ENCODE data around the gene PRPH.
A peak's percentile ranks its signal among the peaks of the same experiment; 100 is the strongest.
"Not testable (repeated sequence)": the region's sequence is repeated elsewhere in the genome, so short reads cannot be mapped to it uniquely, and the experiment has no call there.

The PRPH gene

DNA sequence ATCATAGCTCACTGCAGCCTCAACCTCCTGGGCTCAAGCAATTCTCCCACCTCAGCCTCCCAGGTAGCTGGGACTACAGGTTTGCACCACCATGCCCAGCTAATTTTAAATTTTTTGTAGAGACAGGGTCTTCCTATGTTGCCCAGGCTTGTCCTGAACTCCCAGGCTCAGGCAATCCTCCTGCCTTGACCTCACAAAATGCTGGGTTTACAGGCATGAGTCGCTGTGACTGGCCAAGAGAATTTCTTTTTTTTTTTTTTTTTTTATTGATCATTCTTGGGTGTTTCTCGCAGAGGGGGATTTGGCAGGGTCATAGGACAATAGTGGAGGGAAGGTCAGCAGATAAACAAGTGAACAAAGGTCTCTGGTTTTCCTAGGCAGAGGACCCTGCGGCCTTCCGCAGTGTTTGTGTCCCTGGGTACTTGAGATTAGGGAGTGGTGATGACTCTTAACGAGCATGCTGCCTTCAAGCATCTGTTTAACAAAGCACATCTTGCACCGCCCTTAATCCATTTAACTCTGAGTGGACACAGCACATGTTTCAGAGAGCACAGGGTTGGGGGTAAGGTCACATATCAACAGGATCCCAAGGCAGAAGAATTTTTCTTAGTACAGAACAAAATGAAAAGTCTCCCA, 12.1 kb upstream of the PRPH start:
- peaks cover 61% of the 10 kb centered on the region for H3K27me3 Mint-ChIP-seq
- not testable (repeated sequence) for ATAC-seq (replicated peaks; ENCODE audit: extremely low read depth, poor library complexity, severe bottlenecking); H3K4me3 Mint-ChIP-seq; DNase-seq (ENCODE audit: low spot score in 2 of 2); H3K27ac Mint-ChIP-seq (ENCODE audit: low read depth); H3K4me1 Mint-ChIP-seq; H3K9me3 Mint-ChIP-seq; H3K36me3 Mint-ChIP-seq (ENCODE audit: insufficient read depth)

DNA sequence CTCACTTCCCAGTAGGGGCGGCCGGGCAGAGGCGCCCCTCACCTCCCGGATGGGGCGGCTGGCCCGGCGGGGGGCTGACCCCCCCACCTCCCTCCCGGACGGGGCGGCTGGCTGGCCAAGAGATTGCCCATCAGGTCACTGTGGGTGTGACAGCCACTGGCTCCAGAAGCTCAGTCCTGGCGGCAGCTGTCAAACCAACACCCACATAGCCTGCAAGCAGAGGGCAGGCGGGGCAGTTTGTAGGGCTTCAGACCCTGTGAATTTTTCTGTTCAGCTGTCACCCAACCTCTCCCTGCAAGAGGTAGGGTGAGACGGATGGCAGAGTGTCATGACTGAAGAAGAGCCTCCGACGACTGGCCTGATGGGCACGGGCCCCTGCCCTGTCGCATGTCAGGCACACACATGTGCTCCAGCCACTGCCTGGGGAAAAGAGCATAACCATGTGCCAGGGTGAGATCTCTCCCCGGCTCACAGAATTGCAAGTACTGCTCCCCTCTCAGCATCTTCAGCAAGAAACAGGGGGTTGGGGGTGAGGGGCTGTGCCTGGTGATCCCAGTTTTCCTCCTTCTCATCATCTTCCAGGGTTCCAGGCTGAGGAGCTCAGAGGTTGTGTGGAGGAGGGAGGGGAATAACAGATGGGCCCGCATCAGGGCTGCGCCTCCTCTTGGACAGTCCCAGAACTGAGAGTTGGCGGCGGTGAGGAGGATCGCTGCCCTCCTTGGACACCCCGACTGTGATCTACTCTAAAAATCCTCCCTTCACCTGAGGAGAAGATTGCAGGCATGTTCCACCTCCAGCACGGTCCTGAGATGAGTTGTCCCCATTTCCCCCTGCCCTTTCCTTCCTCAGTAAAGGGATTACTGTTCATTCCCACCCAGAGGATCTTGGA, 11.2 kb upstream of the PRPH start:
- Mint-ChIP-seq H3K9me3 (no peaks in the 10 kb centered on the region), H3K27ac (ENCODE audit: low read depth) (no peak overlapping the region), H3K27me3 (peaks cover 70% of the 10 kb centered on the region), H3K36me3 (ENCODE audit: insufficient read depth) (peaks cover 6% of the 10 kb centered on the region), H3K4me3 (no peak overlapping the region), H3K4me1 (no peaks in the 10 kb centered on the region)
- DNase-seq (ENCODE audit: low spot score in 2 of 2) = no peak
- no peak for ATAC-seq (replicated peaks; ENCODE audit: extremely low read depth, poor library complexity, severe bottlenecking)

DNA sequence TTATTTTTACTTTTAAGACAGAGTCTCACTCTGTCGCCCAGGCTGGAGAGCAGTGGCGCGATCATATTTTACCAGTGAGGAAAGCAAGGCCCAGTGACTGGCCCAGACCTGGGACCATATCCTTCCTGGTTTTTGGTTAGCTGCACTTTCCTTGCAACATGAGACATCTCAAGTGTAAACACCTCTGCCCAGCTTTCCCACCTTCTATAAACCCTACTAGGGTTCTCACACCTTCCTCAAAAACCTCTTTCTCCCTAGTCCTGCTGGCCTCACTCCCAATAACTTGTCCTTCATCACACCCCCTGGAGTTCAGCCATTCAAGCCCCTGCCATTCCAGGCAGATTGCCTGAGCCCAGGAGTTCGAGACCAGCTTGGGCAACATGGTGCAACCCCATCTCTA, 10.3 kb upstream of the PRPH start:
- peaks cover 3% of the 10 kb centered on the region for H3K36me3 Mint-ChIP-seq (ENCODE audit: insufficient read depth)
- H3K27me3 Mint-ChIP-seq = peaks cover 65% of the 10 kb centered on the region
- H3K27ac Mint-ChIP-seq (ENCODE audit: low read depth) = no peak overlapping the region
- H3K9me3 Mint-ChIP-seq = no peaks in the 10 kb centered on the region
- ATAC-seq (replicated peaks; ENCODE audit: extremely low read depth, poor library complexity, severe bottlenecking) = no peak
- H3K4me3 Mint-ChIP-seq = no peak overlapping the region
- H3K4me1 Mint-ChIP-seq = no peaks in the 10 kb centered on the region
- no peak for DNase-seq (ENCODE audit: low spot score in 2 of 2)

DNA sequence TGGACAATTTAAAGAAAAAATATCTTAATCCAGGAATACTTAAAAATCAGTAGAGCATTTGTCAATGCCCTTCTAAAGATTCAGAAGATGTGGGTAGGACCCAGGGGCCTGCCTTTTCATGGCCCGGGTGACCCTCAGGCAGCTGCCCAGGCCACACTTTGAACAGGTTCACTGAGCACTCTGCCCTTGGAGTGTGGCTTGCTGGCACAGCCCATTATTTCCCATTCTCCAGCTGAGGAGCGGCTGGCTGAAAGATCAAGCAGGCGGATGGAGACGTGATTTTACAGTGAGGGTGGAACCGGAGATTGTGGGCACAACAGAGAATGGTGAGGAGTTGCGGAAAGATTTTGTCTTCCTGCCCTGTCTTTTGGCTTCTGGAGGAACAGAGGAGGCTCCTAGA, 7.1 kb upstream of the PRPH start:
- no peak for ATAC-seq (replicated peaks; ENCODE audit: extremely low read depth, poor library complexity, severe bottlenecking)
- no peak overlapping the region for H3K27ac Mint-ChIP-seq (ENCODE audit: low read depth)
- H3K27me3 Mint-ChIP-seq = peaks cover 65% of the 10 kb centered on the region
- H3K36me3 Mint-ChIP-seq (ENCODE audit: insufficient read depth) = peaks cover 3% of the 10 kb centered on the region
- no peaks in the 10 kb centered on the region for H3K9me3 Mint-ChIP-seq
- no peak for DNase-seq (ENCODE audit: low spot score in 2 of 2)
- no peak overlapping the region for H3K4me3 Mint-ChIP-seq
- no peaks in the 10 kb centered on the region for H3K4me1 Mint-ChIP-seq

DNA sequence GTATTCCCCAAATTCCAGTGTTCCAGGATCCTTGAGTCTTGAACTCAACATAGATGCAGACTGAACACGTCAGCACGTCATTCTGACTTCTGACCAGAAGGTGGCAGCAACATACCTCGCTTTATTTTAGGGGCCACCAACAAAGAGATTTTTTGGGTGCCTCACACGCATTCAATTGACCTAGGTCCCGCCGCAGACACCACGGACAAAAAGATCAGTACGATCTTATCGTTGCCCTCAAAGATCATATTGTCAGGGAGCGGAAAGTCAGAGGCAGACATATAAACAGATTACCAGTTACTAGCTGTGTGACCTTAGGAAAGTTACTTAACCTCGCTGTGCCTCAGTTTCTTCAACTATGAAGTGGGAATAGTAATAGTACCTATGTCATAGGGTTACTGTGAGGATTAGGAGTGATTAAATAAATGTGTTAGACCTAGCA, 6.5 kb upstream of the PRPH start:
- Mint-ChIP-seq H3K36me3 (ENCODE audit: insufficient read depth) (peaks cover 3% of the 10 kb centered on the region), H3K27ac (ENCODE audit: low read depth) (no peak overlapping the region), H3K4me3 (no peak overlapping the region), H3K4me1 (no peaks in the 10 kb centered on the region), H3K27me3 (peaks cover 70% of the 10 kb centered on the region), H3K9me3 (no peaks in the 10 kb centered on the region)
- ATAC-seq (replicated peaks; ENCODE audit: extremely low read depth, poor library complexity, severe bottlenecking) = no peak
- peak; percentile 62 to 69 for DNase-seq (ENCODE audit: low spot score in 2 of 2)

DNA sequence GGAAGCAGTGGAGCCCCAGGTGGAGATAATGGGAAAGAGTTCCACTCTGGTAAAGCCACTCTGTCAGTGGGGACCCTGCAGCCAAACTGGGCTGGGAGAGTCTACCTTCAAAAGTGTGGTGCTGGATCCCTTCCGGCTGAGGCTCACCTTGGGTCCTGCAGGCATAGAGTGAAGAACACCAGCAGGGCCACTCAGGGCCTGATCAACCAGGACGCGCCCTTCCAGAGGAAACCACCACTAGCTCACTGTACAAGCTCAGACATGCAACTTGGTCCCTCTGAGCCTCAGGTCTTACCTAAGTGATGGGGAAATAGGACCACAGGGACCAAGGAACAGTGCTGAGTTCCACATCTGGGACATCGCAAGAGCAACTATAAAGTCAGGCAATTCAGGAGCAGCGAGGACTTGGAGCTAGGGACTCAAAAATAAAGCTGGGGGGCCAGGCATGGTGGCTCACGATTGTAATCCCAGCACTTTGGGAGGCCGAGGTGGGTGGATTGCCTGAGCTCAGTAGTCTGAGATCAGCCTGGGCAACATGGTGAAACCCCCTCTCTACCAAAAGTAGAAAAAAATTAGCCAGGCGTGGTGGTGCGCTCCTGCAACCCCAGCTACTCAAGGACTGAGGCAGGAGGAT, 5.9 kb upstream of the PRPH start:
- Mint-ChIP-seq H3K27ac (ENCODE audit: low read depth) (no peak overlapping the region), H3K4me3 (no peak overlapping the region), H3K4me1 (no peaks in the 10 kb centered on the region), H3K27me3 (peaks cover 71% of the 10 kb centered on the region), H3K9me3 (no peaks in the 10 kb centered on the region), H3K36me3 (ENCODE audit: insufficient read depth) (peaks cover 3% of the 10 kb centered on the region)
- no peak for ATAC-seq (replicated peaks; ENCODE audit: extremely low read depth, poor library complexity, severe bottlenecking)
- DNase-seq (ENCODE audit: low spot score in 2 of 2) = no peak

DNA sequence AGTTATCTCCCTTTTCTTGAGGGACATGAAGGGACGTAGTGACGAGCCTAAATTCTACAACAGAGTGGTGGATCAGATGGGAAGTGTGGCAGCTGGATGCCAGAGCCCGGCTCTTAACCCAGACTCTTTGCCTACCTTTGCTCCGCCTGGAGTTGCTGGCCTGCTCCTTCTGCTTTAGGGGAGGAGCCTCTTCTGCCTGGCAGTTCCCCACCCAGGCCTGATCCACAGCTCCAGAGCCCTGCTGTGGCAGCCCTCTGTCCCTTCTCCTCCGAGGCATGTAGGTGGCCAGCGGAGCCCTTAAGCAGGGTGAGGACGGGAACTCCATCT, 2.3 kb upstream of the PRPH start:
- Mint-ChIP-seq H3K36me3 (ENCODE audit: insufficient read depth) (peaks cover 3% of the 10 kb centered on the region), H3K4me3 (no peak overlapping the region), H3K9me3 (no peaks in the 10 kb centered on the region), H3K27me3 (peaks cover 69% of the 10 kb centered on the region), H3K4me1 (no peaks in the 10 kb centered on the region), H3K27ac (ENCODE audit: low read depth) (no peak overlapping the region)
- no peak for DNase-seq (ENCODE audit: low spot score in 2 of 2)
- no peak for ATAC-seq (replicated peaks; ENCODE audit: extremely low read depth, poor library complexity, severe bottlenecking)

DNA sequence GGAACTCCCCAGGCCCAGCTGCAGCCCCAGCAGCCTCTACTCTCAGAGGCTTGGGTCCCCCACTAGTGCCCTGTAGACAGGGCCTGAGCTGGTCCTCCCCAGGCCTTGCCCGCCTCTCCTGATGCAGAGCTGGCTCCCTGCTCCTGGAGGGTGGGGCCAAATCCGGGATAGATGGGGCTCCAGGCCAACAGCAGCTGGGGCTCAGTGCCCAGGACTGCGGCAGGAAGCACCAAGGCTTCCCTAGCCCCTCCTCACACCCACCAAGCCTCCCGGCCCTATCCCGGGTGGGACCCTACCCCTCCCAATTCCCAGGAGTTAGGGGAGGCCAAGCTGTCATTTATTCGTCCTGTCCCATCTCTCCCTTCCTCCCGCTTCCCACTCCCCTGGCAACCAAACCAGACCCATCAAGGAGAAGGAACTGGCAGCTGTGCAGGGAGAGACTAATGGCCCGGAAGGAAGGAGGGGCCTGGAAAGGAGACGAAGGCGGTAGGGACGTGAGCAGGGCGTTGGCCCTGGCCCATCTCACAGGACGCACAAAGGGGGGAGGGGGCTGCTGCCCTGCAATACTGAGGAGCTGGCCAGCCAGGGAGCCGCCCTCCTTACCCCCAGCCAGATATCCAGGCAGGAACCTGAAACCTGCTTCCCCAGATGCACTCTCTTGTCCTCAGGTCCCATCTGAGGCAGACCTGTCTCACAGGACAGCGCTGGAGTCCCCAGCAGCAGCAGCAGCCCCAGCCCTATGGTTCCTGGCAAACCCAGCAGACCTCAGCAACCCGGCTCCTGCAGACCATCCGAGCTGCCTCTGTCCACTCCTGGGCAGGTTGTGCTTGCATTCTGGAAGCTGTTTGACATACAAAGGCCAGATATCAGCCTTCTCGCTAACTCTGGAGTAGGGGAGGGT, 1.6 kb upstream of the PRPH start:
- ATAC-seq (replicated peaks; ENCODE audit: extremely low read depth, poor library complexity, severe bottlenecking) (no peak), DNase-seq (ENCODE audit: low spot score in 2 of 2) (no peak)
- Mint-ChIP-seq H3K27me3 (peaks cover 69% of the 10 kb centered on the region), H3K4me1 (no peaks in the 10 kb centered on the region), H3K4me3 (no peak overlapping the region), H3K36me3 (ENCODE audit: insufficient read depth) (no peaks in the 10 kb centered on the region), H3K9me3 (no peaks in the 10 kb centered on the region), H3K27ac (ENCODE audit: low read depth) (no peak overlapping the region)

DNA sequence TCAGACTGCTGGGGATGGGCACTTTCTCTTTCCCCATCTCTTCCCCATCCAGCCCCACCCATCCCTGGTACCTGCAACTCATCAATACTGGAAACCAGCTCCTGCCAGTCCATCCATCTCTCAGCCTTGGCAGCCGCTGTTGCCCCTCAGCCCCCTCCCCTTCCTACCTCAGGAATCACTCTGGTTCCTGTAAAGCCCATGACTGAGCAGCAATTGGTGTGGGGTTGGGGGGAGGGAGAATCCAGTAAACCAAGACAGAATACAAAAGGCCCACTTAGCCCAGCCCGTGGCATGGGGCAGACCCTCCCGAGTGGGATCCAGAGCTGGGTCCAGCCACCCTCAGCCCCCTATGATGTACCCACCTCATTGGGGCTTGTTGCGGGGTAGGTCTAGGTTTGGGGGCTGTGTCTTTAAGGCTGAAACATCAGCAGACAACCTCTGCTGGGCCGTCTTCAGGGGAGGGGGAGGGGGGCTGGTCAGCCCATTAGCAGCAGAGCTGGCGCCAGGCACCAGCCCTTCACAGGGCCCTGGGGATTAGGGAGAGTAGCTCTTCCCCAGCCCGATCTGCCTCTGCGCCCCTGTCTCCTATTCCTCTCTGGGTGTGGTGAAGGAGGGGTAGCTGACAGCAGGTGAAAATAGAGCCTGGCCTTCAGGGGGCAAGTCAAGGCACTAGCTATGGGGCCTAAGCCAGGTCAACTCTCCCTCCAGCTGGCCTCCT, 702 bp upstream of the PRPH start:
- Mint-ChIP-seq H3K9me3 (no peaks in the 10 kb centered on the region), H3K36me3 (ENCODE audit: insufficient read depth) (no peaks in the 10 kb centered on the region), H3K4me1 (no peaks in the 10 kb centered on the region), H3K27ac (ENCODE audit: low read depth) (no peak overlapping the region), H3K27me3 (peaks cover 70% of the 10 kb centered on the region), H3K4me3 (no peak overlapping the region)
- DNase-seq (ENCODE audit: low spot score in 2 of 2) (no peak), ATAC-seq (replicated peaks; ENCODE audit: extremely low read depth, poor library complexity, severe bottlenecking) (no peak)

DNA sequence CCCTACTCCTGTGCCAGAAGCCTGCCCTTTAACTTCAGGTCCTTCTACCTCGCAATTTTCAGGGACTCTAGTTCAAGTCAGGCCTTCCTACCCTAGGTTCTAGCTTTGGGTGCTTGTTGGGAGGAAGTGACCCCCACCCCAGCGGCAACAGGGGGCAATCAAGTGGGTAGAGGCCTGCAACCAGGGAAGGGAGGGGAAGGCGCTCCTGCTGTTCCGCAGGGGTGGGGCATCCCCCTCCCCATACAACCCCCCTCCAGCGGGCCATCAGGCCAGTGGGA, 204 bp upstream of the PRPH start:
- no peaks in the 10 kb centered on the region for H3K9me3 Mint-ChIP-seq
- H3K4me1 Mint-ChIP-seq = no peaks in the 10 kb centered on the region
- no peak overlapping the region for H3K27ac Mint-ChIP-seq (ENCODE audit: low read depth)
- H3K36me3 Mint-ChIP-seq (ENCODE audit: insufficient read depth) = no peaks in the 10 kb centered on the region
- no peak overlapping the region for H3K4me3 Mint-ChIP-seq
- H3K27me3 Mint-ChIP-seq = peaks cover 71% of the 10 kb centered on the region
- no peak for ATAC-seq (replicated peaks; ENCODE audit: extremely low read depth, poor library complexity, severe bottlenecking)
- DNase-seq (ENCODE audit: low spot score in 2 of 2) = no peak

DNA sequence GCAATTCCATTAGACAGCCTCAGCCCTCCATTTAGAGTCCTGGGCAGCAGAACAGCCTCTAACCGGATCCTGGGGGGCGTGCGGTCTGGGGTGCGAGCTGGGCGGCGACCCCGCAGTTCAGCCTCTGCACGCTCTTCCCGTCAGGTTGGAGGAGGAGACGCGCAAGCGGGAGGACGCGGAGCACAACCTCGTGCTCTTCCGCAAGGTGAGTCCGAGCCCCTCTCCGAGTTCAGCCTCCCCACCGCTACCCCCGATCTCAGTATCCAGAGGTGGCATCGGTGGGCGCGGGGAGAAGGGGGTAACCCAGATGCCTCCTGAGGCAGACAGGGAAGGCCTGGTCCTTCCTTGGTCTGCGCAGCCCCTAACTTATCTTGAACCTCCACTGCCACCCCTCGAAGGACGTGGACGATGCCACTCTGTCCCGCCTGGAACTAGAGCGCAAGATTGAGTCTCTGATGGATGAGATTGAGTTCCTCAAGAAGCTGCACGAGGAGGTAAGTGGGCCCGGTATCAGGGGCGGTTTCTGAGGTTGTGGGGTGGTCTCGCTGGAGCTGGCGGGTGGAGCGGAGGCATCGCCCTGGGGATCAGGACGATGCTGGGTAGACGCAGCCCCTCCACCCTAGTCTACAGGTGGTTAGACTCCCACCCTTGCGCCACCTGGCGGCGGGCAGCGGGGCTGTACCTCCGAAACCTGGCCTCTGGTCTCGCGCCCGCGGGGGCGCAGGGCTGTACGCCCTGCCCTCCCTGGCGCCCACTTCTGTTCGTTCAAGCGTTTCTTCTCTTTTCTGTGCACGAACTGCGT, 1.3 kb downstream of the PRPH start:
- peak; percentile 73 for ATAC-seq (replicated peaks; ENCODE audit: extremely low read depth, poor library complexity, severe bottlenecking)
- H3K36me3 Mint-ChIP-seq (ENCODE audit: insufficient read depth) = no peaks in the 10 kb centered on the region
- no peaks in the 10 kb centered on the region for H3K4me1 Mint-ChIP-seq
- no peaks in the 10 kb centered on the region for H3K9me3 Mint-ChIP-seq
- peaks cover 66% of the 10 kb centered on the region for H3K27me3 Mint-ChIP-seq
- peak overlapping the region; percentile 59 for H3K4me3 Mint-ChIP-seq
- no peak overlapping the region for H3K27ac Mint-ChIP-seq (ENCODE audit: low read depth)
- peak; percentile 31 to 46 for DNase-seq (ENCODE audit: low spot score in 2 of 2)
